HepG2 (cell line): ENCODE results near the gene PPM1H.

Experiments used
- MTA1 ChIP-seq: sonication (generic); formaldehyde crosslinking; IDR thresholded peaks from 2 replicates; pipeline ENCODE4 v1.4.0; 2020; ENCODE audit warnings: missing genetic modification reagents, mild to moderate bottlenecking, borderline replicate concordance
- TARDBP ChIP-seq: sonication (generic); formaldehyde crosslinking; IDR thresholded peaks from 2 replicates; pipeline ENCODE4 v1.8.0; 2022; ENCODE audit warnings: mild to moderate bottlenecking, missing genetic modification reagents
- YY1 ChIP-seq: IDR thresholded peaks from 2 replicates; pipeline ENCODE4 v1.6.1; 2011; ENCODE audit warnings: low read length, low read depth, moderate library complexity, mild to moderate bottlenecking; ENCODE audit not compliant: insufficient read depth, insufficient replicate concordance
- ZNF251 ChIP-seq: sonication (generic); formaldehyde crosslinking; IDR thresholded peaks from 2 replicates; pipeline ENCODE4 v1.9.0; 2021; ENCODE audit warnings: mild to moderate bottlenecking, missing genetic modification reagents
- ZNF484 ChIP-seq: sonication (generic); formaldehyde crosslinking; IDR thresholded peaks from 2 replicates; pipeline ENCODE4 v1.5.1; 2020; ENCODE audit warnings: mild to moderate bottlenecking, low read depth, missing genetic modification reagents, borderline replicate concordance
- ZNF615 ChIP-seq: sonication (generic); formaldehyde crosslinking; IDR thresholded peaks from 2 replicates; pipeline ENCODE4 v1.5.0; 2020; ENCODE audit warnings: mild to moderate bottlenecking, missing genetic modification reagents, borderline replicate concordance
- ZNF713 ChIP-seq: sonication (generic); formaldehyde crosslinking; IDR thresholded peaks from 2 replicates; pipeline ENCODE4 v1.4.0; 2020; ENCODE audit warnings: mild to moderate bottlenecking, missing genetic modification reagents
- TF ChIP-seq, protein P1 (sequence below): sonication (generic); formaldehyde crosslinking; IDR thresholded peaks from 2 replicates; pipeline ENCODE4 v1.5.0; 2020; ENCODE audit warnings: mild to moderate bottlenecking, missing genetic modification reagents, moderate library complexity
- TF ChIP-seq, protein P2 (sequence below): IDR thresholded peaks from 2 replicates; pipeline ENCODE4 v1.6.1; 2016; ENCODE audit warnings: mild to moderate bottlenecking
- TF ChIP-seq, protein P3 (sequence below), 2 experiments: IDR thresholded peaks; 2 replicates each; pipeline ENCODE4 v1.6.1; 2011 to 2012; ENCODE audit warnings: low read length in 2 of 2, borderline replicate concordance in 1 of 2, low read depth in 1 of 2, mild to moderate bottlenecking in 1 of 2, moderate library complexity in 1 of 2
- TF ChIP-seq, protein P4 (sequence below): IDR thresholded peaks from 2 replicates; pipeline ENCODE4 v1.6.1; 2016; ENCODE audit warnings: missing compliant biosample characterization, missing genetic modification reagents, borderline replicate concordance

DNA sequence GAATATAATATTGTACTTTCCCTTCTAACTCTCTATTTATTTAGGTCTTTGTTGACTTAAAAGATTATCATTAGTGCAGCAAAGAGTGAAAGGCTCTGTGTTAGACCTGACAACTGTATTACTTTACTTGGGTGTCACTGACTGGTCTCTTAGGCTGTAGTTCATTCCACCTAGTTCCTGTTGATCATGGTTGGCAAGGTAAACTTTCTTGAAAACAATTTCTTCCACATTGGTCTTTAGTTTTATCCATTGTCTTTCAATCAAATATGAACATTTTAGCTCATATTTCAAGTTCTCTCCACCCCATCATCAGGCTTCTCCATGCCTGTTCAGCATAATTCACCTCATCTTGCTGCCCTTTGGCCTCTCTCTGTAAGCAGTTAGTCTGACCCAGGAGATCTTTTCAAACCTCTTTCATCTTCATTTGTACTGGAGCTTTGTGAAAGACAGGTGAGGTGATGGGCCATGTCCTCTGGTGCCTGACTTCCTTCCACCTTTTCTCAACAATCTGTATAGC lies 32.1 kb upstream of the PPM1H start:
- peak; percentile 78 for TF ChIP-seq TARDBP (CRISPR knock-in tag)
- TF ChIP-seq ZNF713: no peak
- TF ChIP-seq, protein P1, sequence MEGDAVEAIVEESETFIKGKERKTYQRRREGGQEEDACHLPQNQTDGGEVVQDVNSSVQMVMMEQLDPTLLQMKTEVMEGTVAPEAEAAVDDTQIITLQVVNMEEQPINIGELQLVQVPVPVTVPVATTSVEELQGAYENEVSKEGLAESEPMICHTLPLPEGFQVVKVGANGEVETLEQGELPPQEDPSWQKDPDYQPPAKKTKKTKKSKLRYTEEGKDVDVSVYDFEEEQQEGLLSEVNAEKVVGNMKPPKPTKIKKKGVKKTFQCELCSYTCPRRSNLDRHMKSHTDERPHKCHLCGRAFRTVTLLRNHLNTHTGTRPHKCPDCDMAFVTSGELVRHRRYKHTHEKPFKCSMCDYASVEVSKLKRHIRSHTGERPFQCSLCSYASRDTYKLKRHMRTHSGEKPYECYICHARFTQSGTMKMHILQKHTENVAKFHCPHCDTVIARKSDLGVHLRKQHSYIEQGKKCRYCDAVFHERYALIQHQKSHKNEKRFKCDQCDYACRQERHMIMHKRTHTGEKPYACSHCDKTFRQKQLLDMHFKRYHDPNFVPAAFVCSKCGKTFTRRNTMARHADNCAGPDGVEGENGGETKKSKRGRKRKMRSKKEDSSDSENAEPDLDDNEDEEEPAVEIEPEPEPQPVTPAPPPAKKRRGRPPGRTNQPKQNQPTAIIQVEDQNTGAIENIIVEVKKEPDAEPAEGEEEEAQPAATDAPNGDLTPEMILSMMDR (CRISPR knock-in tag): no peak
- TF ChIP-seq, protein P2, sequence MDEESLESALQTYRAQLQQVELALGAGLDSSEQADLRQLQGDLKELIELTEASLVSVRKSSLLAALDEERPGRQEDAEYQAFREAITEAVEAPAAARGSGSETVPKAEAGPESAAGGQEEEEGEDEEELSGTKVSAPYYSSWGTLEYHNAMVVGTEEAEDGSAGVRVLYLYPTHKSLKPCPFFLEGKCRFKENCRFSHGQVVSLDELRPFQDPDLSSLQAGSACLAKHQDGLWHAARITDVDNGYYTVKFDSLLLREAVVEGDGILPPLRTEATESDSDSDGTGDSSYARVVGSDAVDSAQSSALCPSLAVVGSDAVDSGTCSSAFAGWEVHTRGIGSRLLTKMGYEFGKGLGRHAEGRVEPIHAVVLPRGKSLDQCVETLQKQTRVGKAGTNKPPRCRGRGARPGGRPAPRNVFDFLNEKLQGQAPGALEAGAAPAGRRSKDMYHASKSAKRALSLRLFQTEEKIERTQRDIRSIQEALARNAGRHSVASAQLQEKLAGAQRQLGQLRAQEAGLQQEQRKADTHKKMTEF: peak; percentile 70
- TF ChIP-seq, protein P3, sequence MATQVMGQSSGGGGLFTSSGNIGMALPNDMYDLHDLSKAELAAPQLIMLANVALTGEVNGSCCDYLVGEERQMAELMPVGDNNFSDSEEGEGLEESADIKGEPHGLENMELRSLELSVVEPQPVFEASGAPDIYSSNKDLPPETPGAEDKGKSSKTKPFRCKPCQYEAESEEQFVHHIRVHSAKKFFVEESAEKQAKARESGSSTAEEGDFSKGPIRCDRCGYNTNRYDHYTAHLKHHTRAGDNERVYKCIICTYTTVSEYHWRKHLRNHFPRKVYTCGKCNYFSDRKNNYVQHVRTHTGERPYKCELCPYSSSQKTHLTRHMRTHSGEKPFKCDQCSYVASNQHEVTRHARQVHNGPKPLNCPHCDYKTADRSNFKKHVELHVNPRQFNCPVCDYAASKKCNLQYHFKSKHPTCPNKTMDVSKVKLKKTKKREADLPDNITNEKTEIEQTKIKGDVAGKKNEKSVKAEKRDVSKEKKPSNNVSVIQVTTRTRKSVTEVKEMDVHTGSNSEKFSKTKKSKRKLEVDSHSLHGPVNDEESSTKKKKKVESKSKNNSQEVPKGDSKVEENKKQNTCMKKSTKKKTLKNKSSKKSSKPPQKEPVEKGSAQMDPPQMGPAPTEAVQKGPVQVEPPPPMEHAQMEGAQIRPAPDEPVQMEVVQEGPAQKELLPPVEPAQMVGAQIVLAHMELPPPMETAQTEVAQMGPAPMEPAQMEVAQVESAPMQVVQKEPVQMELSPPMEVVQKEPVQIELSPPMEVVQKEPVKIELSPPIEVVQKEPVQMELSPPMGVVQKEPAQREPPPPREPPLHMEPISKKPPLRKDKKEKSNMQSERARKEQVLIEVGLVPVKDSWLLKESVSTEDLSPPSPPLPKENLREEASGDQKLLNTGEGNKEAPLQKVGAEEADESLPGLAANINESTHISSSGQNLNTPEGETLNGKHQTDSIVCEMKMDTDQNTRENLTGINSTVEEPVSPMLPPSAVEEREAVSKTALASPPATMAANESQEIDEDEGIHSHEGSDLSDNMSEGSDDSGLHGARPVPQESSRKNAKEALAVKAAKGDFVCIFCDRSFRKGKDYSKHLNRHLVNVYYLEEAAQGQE (IDR thresholded peaks at IDR 0.05; ENCODE audit: borderline replicate concordance in 1 of 2, low read depth in 1 of 2, low read length in 2 of 2): no peak
- no peak for TF ChIP-seq YY1
- TF ChIP-seq MTA1 (CRISPR knock-in tag): no peak
- no peak for TF ChIP-seq ZNF615 (CRISPR knock-in tag)
- TF ChIP-seq ZNF251: no peak
- TF ChIP-seq ZNF484 (CRISPR knock-in tag): no peak
- TF ChIP-seq, protein P4, sequence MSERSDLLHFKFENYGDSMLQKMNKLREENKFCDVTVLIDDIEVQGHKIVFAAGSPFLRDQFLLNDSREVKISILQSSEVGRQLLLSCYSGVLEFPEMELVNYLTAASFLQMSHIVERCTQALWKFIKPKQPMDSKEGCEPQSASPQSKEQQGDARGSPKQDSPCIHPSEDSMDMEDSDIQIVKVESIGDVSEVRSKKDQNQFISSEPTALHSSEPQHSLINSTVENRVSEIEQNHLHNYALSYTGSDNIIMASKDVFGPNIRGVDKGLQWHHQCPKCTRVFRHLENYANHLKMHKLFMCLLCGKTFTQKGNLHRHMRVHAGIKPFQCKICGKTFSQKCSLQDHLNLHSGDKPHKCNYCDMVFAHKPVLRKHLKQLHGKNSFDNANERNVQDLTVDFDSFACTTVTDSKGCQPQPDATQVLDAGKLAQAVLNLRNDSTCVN (CRISPR knock-in tag): no peak
